HepG2 (cell line): ENCODE data around the gene MDM4. TPM values are rescaled to one million over a fixed set of nuclear protein-coding genes. Genes with fewer than 3 reads are reported as not detected.

Source experiments
- FOXK1 ChIP-seq: sonication (generic); formaldehyde crosslinking; IDR thresholded peaks from 2 replicates; pipeline ENCODE4 v1.4.0; 2020; ENCODE audit warnings: low read depth, missing genetic modification reagents, borderline replicate concordance
- HDAC6 ChIP-seq: fragments of 200-600 bp; sonication (generic); IDR thresholded peaks from 2 replicates; pipeline ENCODE4 v1.7.0; 2017; ENCODE audit warnings: mild to moderate bottlenecking, antibody characterized with exemption, low read length, low read depth
- IKZF4 ChIP-seq: sonication (generic); formaldehyde crosslinking; IDR thresholded peaks from 2 replicates; pipeline ENCODE4 v1.5.1; 2020; ENCODE audit warnings: borderline replicate concordance, mild to moderate bottlenecking, low read depth, missing genetic modification reagents; ENCODE audit errors: not compliant biosample characterization
- SATB2 ChIP-seq: sonication (generic); formaldehyde crosslinking; IDR thresholded peaks from 2 replicates; pipeline ENCODE4 v1.5.0; 2020; ENCODE audit warnings: missing genetic modification reagents
- TBP ChIP-seq: sonication (generic); formaldehyde crosslinking; IDR thresholded peaks from 2 replicates; pipeline ENCODE4 v1.5.0; 2020; ENCODE audit warnings: missing genetic modification reagents
- TBX2 ChIP-seq: sonication (generic); formaldehyde crosslinking; IDR thresholded peaks from 2 replicates; pipeline ENCODE4 v1.5.0; 2020; ENCODE audit warnings: missing genetic modification reagents, mild to moderate bottlenecking, borderline replicate concordance
- ZBTB20 ChIP-seq: sonication (generic); formaldehyde crosslinking; IDR thresholded peaks from 2 replicates; pipeline ENCODE4 v1.8.1; 2023; ENCODE audit warnings: missing genetic modification reagents, low read depth, mild to moderate bottlenecking, borderline replicate concordance
- ZNF557 ChIP-seq: sonication (generic); formaldehyde crosslinking; IDR thresholded peaks from 2 replicates; pipeline ENCODE4 v1.4.0; 2020; ENCODE audit warnings: missing genetic modification reagents
- ZNF598 ChIP-seq: sonication (generic); formaldehyde crosslinking; IDR thresholded peaks from 2 replicates; pipeline ENCODE4 v1.5.1; 2020; ENCODE audit warnings: mild to moderate bottlenecking, missing genetic modification reagents, borderline replicate concordance
- ZSCAN25 ChIP-seq: sonication (generic); formaldehyde crosslinking; IDR thresholded peaks from 2 replicates; pipeline ENCODE4 v1.8.0; 2022; ENCODE audit warnings: mild to moderate bottlenecking, missing genetic modification reagents
- polyA plus RNA-seq, 8 experiments: library from polyadenylated mRNA; depleted of rRNA in 3 of 8; stranded (reverse) in 7 of 8; unstranded in 1 of 8; fragments of >200 nt; fragmentation: Illumina TruSeq in 4 of 8; extraction: Trizol in 4 of 8; gene quantifications; 2 replicates each; pipeline versions ENCODE4 v1.2.1 to v1.2.3, GENCODE V29; 2011 to 2016; ENCODE audit warnings: low read depth in 4 of 8, missing spikeins in 1 of 8, mixed read lengths in 1 of 8; ENCODE audit not compliant: insufficient read depth in 1 of 8
- total RNA-seq, 5 experiments: library from RNA; depleted of rRNA; stranded (reverse); fragments of >200 nt; fragmentation: Illumina TruSeq; extraction: Trizol; gene quantifications; 2 replicates each; pipeline ENCODE4 v1.2.3, GENCODE V29; 2016; ENCODE audit warnings: low read depth in 1 of 5
- TF ChIP-seq, protein P1 (sequence below): sonication (generic); formaldehyde crosslinking; IDR thresholded peaks from 2 replicates; pipeline ENCODE4 v1.4.0; 2020; ENCODE audit warnings: missing genetic modification reagents
- TF ChIP-seq, protein P2 (sequence below): sonication (generic); formaldehyde crosslinking; conservative IDR thresholded peaks from 2 replicates; pipeline ENCODE4 v1.4.0; 2020; ENCODE audit warnings: missing genetic modification reagents
- TF ChIP-seq, protein P3 (sequence below): sonication (generic); formaldehyde crosslinking; IDR thresholded peaks from 2 replicates; pipeline ENCODE4 v1.9.0; 2021; ENCODE audit warnings: missing genetic modification reagents, borderline replicate concordance
- TF ChIP-seq, protein P4 (sequence below): sonication (generic); formaldehyde crosslinking; IDR thresholded peaks from 2 replicates; pipeline ENCODE4 v1.8.1; 2023; ENCODE audit warnings: mild to moderate bottlenecking, moderate library complexity, missing genetic modification reagents
- TF ChIP-seq, protein P5 (sequence below): sonication (generic); formaldehyde crosslinking; IDR thresholded peaks from 2 replicates; pipeline ENCODE4 v1.8.1; 2022; ENCODE audit warnings: low read depth, mild to moderate bottlenecking, missing genetic modification reagents

The MDM4 gene
- total and polyA plus RNA-seq, 2 of the 13 experiments (the other 11 are each of a cell fraction or from before 2014, with no cell fraction given) = 14.9 to 19.0 TPM

DNA sequence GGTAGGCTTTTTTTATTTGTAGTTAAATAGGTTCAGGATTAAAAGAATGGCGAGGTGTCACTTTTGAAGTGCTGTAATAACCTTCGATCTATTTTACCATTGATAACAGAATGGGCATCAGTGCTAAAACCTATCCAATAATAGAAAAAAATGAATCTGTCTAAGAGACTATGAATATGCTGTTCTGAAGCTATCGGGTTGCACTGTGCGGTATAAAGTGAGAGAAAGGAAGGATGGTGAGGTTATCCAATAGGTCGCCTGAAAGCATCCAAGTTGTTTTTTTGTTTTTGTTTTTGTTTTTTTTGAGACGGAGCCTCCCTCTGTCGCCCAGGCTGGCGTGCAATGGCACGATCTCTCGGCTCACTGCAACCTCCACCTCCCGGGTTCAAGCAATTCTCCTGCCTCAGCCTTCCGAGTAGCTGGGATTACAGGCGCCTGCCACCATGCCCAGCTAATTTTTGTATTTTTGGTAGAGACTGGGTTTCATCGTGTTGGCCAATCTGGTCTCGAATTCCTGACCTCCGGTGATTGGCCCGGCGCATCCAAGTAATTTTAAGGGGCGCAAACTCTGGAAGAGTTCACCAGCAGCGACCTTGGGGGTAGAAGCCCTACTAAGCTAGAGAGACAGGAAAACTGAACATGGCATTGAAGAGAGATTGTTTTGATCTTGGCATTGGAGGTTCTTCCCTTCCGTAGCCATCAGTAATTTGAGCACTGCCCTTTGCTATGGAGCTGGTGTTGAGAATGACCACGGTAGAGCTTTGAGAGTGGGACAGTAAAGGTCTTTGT is 8.7 kb upstream of the MDM4 start (continued):
- TF ChIP-seq, protein P1, sequence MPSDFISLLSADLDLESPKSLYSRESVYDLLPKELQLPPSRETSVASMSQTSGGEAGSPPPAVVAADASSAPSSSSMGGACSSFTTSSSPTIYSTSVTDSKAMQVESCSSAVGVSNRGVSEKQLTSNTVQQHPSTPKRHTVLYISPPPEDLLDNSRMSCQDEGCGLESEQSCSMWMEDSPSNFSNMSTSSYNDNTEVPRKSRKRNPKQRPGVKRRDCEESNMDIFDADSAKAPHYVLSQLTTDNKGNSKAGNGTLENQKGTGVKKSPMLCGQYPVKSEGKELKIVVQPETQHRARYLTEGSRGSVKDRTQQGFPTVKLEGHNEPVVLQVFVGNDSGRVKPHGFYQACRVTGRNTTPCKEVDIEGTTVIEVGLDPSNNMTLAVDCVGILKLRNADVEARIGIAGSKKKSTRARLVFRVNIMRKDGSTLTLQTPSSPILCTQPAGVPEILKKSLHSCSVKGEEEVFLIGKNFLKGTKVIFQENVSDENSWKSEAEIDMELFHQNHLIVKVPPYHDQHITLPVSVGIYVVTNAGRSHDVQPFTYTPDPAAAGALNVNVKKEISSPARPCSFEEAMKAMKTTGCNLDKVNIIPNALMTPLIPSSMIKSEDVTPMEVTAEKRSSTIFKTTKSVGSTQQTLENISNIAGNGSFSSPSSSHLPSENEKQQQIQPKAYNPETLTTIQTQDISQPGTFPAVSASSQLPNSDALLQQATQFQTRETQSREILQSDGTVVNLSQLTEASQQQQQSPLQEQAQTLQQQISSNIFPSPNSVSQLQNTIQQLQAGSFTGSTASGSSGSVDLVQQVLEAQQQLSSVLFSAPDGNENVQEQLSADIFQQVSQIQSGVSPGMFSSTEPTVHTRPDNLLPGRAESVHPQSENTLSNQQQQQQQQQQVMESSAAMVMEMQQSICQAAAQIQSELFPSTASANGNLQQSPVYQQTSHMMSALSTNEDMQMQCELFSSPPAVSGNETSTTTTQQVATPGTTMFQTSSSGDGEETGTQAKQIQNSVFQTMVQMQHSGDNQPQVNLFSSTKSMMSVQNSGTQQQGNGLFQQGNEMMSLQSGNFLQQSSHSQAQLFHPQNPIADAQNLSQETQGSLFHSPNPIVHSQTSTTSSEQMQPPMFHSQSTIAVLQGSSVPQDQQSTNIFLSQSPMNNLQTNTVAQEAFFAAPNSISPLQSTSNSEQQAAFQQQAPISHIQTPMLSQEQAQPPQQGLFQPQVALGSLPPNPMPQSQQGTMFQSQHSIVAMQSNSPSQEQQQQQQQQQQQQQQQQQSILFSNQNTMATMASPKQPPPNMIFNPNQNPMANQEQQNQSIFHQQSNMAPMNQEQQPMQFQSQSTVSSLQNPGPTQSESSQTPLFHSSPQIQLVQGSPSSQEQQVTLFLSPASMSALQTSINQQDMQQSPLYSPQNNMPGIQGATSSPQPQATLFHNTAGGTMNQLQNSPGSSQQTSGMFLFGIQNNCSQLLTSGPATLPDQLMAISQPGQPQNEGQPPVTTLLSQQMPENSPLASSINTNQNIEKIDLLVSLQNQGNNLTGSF (CRISPR knock-in tag) = no peak
- TF ChIP-seq FOXK1 (CRISPR knock-in tag) (no peak), ZBTB20 (CRISPR knock-in tag) (no peak), TBX2 (CRISPR knock-in tag) (no peak), IKZF4 (no peak), TBP (CRISPR knock-in tag) (no peak), SATB2 (CRISPR knock-in tag) (no peak), HDAC6 (no peak), ZNF557 (CRISPR knock-in tag) (0 out of 2 replicates have a peak, but pooled peaks have one; percentile 52), ZNF598 (CRISPR knock-in tag) (no peak), ZSCAN25 (CRISPR knock-in tag) (no peak)
- TF ChIP-seq, protein P2, sequence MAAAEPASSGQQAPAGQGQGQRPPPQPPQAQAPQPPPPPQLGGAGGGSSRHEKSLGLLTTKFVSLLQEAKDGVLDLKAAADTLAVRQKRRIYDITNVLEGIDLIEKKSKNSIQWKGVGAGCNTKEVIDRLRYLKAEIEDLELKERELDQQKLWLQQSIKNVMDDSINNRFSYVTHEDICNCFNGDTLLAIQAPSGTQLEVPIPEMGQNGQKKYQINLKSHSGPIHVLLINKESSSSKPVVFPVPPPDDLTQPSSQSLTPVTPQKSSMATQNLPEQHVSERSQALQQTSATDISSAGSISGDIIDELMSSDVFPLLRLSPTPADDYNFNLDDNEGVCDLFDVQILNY (CRISPR knock-in tag) = no peak
- TF ChIP-seq, protein P3, sequence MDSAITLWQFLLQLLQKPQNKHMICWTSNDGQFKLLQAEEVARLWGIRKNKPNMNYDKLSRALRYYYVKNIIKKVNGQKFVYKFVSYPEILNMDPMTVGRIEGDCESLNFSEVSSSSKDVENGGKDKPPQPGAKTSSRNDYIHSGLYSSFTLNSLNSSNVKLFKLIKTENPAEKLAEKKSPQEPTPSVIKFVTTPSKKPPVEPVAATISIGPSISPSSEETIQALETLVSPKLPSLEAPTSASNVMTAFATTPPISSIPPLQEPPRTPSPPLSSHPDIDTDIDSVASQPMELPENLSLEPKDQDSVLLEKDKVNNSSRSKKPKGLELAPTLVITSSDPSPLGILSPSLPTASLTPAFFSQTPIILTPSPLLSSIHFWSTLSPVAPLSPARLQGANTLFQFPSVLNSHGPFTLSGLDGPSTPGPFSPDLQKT (CRISPR knock-in tag) = no peak
- TF ChIP-seq, protein P4, sequence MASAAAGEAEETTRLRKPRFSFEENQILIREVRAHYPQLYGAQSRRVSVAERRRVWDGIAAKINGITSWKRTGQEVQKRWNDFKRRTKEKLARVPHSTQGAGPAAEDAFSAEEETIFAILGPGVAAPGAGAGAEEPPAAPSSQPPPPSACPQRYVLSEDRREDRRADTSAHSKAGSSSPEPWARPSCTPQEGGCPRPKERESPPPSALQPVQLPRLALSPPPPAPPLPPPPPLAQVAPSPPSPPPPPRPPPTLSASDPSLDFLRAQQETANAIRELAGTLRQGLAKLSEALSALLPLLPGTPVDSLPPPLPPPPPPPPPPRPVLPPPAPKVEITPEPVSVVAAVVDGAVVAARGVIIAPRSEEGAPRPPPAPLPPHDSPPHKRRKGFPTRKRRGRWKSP = peak; percentile 58; the same call in 1 of the 2 replicates
- TF ChIP-seq, protein P5, sequence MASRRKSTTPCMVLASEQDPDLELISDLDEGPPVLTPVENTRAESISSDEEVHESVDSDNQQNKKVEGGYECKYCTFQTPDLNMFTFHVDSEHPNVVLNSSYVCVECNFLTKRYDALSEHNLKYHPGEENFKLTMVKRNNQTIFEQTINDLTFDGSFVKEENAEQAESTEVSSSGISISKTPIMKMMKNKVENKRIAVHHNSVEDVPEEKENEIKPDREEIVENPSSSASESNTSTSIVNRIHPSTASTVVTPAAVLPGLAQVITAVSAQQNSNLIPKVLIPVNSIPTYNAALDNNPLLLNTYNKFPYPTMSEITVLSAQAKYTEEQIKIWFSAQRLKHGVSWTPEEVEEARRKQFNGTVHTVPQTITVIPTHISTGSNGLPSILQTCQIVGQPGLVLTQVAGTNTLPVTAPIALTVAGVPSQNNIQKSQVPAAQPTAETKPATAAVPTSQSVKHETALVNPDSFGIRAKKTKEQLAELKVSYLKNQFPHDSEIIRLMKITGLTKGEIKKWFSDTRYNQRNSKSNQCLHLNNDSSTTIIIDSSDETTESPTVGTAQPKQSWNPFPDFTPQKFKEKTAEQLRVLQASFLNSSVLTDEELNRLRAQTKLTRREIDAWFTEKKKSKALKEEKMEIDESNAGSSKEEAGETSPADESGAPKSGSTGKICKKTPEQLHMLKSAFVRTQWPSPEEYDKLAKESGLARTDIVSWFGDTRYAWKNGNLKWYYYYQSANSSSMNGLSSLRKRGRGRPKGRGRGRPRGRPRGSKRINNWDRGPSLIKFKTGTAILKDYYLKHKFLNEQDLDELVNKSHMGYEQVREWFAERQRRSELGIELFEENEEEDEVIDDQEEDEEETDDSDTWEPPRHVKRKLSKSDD = no peak
